Stimulated activated CD8-positive, alpha-beta memory T cell treated with anti-CD3 and anti-CD28 coated beads, Interleukin-12 subunit alpha, Interleukin-12 subunit beta, amount 100 ng/mL, for 1 hour (primary cell): ENCODE measurements around the gene PML.
"Not testable (repeated sequence)": the region's sequence is repeated elsewhere in the genome, so short reads cannot be mapped to it uniquely, and the experiment has no call there.

ENCODE experiments used
- DNase-seq: peaks from one replicate; pipeline ENCODE4 v3.0.0-alpha.2; 2020; ENCODE audit warnings: low read depth

Gene PML

GRCh38 chr15:74040109-74040850 is 45.8 kb downstream of the PML start:
- no peak for DNase-seq

GRCh38 chr15:74041311-74041756 is 46.8 kb downstream of the PML start:
- DNase-seq = no peak

- DNase-seq = no peak
These were observed 47.4 kb downstream of the PML start for GRCh38 chr15:74041777-74042435.

- no peak for DNase-seq
These were observed 48.3 kb downstream of the PML start for GRCh38 chr15:74042603-74043424.

- no peak for DNase-seq
These were observed 49.1 kb downstream of the PML start for GRCh38 chr15:74043425-74044266.

GRCh38 chr15:74044267-74045110 is 50.0 kb downstream of the PML start:
- DNase-seq = no peak

- no peak for DNase-seq
These were observed 50.7 kb downstream of the PML start for GRCh38 chr15:74045184-74045583.

- DNase-seq = no peak
These were observed 51.2 kb downstream of the PML start for GRCh38 chr15:74045636-74046274.

- DNase-seq = no peak
These were observed 51.8 kb downstream of the PML start for GRCh38 chr15:74046275-74046674.

GRCh38 chr15:74050127-74050526 is 55.6 kb downstream of the PML start:
- no peak for DNase-seq

GRCh38 chr15:74050556-74051234 is 56.2 kb downstream of the PML start:
- no peak for DNase-seq

- DNase-seq = not testable (repeated sequence)
These were observed 58.0 kb downstream of the PML start for GRCh38 chr15:74052271-74053260.

- no peak for DNase-seq
These were observed 59.0 kb downstream of the PML start for GRCh38 chr15:74053517-74053916.

- peak; percentile 39 for DNase-seq
These were observed 59.5 kb downstream of the PML start for GRCh38 chr15:74053941-74054529.

- no peak for DNase-seq
These were observed 61.3 kb downstream of the PML start for GRCh38 chr15:74055804-74056203.

- DNase-seq = not testable (repeated sequence)
These were observed 61.8 kb downstream of the PML start for GRCh38 chr15:74056330-74056729.

- not testable (repeated sequence) for DNase-seq
These were observed 64.7 kb downstream of the PML start for GRCh38 chr15:74059050-74059833.
